OCI-LY7 (cell line): Measurements from ENCODE around the gene NFATC2. TPM values are rescaled to one million over a fixed set of nuclear protein-coding genes. Genes with fewer than 3 reads are reported as not detected.
A peak's percentile ranks its signal among the peaks of the same experiment; 100 is the strongest.

ENCODE experiments used
- BruUV-seq: library from RNA; stranded (reverse); fragments of 400-500 nt; replicated peaks from 2 replicates; lab custom pipeline; 2021; lab: Mats Ljungman, UMichigan
- CTCF ChIA-PET: fragments of 300-600 bp; sonication (Branson Sonifier 250); formaldehyde crosslinking; loops from one replicate; lab custom pipeline; 2022; ENCODE audit warnings: antibody characterized with exemption; ENCODE audit not compliant: unreplicated experiment; lab: Charles Lee
- POLR2A ChIA-PET: fragments of 300-600 bp; sonication (Branson Sonifier 250); formaldehyde crosslinking; loops from one replicate; lab custom pipeline; 2022; ENCODE audit warnings: antibody characterized with exemption; lab: Charles Lee
- DNase-seq: peaks from one replicate; pipeline ENCODE4 v3.0.0-alpha.2; 2015; ENCODE audit warnings: low spot score
- H2AFZ ChIP-seq: fragments of 200-600 bp; sonication (generic), shearing (Covaris generic); 2 replicates; pipeline ENCODE4 v1.6.1; 2014; ENCODE audit warnings: mild to moderate bottlenecking, antibody characterized with exemption, low read length, moderate library complexity
- H3K27ac ChIP-seq: fragments of 200-600 bp; sonication (generic); 2 replicates; pipeline ENCODE4 v1.5.1; 2014; ENCODE audit warnings: mixed run types, low read depth, mild to moderate bottlenecking, moderate library complexity, low read length, inconsistent platforms; ENCODE audit not compliant: poor library complexity, severe bottlenecking
- H3K36me3 ChIP-seq: fragments of 200-600 bp; sonication (generic); 2 replicates; pipeline ENCODE4 v1.6.1; 2014; ENCODE audit warnings: mild to moderate bottlenecking, antibody characterized with exemption, low read length, moderate library complexity, mixed read lengths; ENCODE audit not compliant: insufficient read depth
- H3K4me1 ChIP-seq: fragments of 200-600 bp; sonication (generic); 2 replicates; pipeline ENCODE4 v1.5.1; 2014; ENCODE audit warnings: mild to moderate bottlenecking, low read length; ENCODE audit not compliant: insufficient read depth, poor library complexity, severe bottlenecking
- H3K4me2 ChIP-seq: fragments of 200-600 bp; sonication (generic); 2 replicates; pipeline ENCODE4 v1.6.1; 2014; ENCODE audit warnings: mild to moderate bottlenecking, low read length
- H3K4me3 ChIP-seq: fragments of 200-600 bp; sonication (generic); 2 replicates; pipeline ENCODE4 v1.5.1; 2014; ENCODE audit warnings: mild to moderate bottlenecking, low read depth, low read length; ENCODE audit not compliant: poor library complexity, severe bottlenecking
- H3K79me2 ChIP-seq: fragments of 200-600 bp; sonication (generic); 2 replicates; pipeline ENCODE4 v1.6.1; 2016; ENCODE audit warnings: low read depth, mild to moderate bottlenecking, low read length, moderate library complexity, mixed read lengths; ENCODE audit not compliant: insufficient read depth
- H3K9me2 ChIP-seq: fragments of 200-600 bp; sonication (generic); 2 replicates; pipeline ENCODE4 v1.6.1; 2016; ENCODE audit warnings: mild to moderate bottlenecking, low read length, mixed read lengths; ENCODE audit not compliant: insufficient read depth
- H3K9me3 ChIP-seq: fragments of 200-600 bp; sonication (generic); 2 replicates; pipeline ENCODE4 v1.6.1; 2014; ENCODE audit warnings: mild to moderate bottlenecking, mixed run types, low read length, mixed read lengths
- H4K20me1 ChIP-seq: fragments of 200-600 bp; sonication (generic); 2 replicates; pipeline ENCODE4 v1.6.1; 2014; ENCODE audit warnings: mild to moderate bottlenecking, antibody characterized with exemption, low read length, moderate library complexity, mixed read lengths; ENCODE audit not compliant: insufficient read depth
- CTCF ChIP-seq: fragments of 200-600 bp; sonication (generic); conservative IDR thresholded peaks from 2 replicates; pipeline ENCODE4 v1.5.1; 2014; ENCODE audit warnings: mild to moderate bottlenecking, antibody characterized with exemption, low read length, moderate library complexity, mixed read lengths
- EZH2phosphoT487 ChIP-seq: fragments of 200-600 bp; sonication (generic); IDR thresholded peaks from 2 replicates; pipeline ENCODE4 v1.6.1; 2018; ENCODE audit warnings: low read depth, borderline replicate concordance, mild to moderate bottlenecking, mixed run types, antibody characterized with exemption, low read length, moderate library complexity, mixed read lengths
- intact Hi-C: fragments of 100-400 bp; cut with micrococcal nuclease; formaldehyde crosslinking; loops from one replicate; pipeline ENCODE4 v1.10.0; 2022; ENCODE audit not compliant: unreplicated experiment
- total RNA-seq, 2 experiments: library from RNA; depleted of rRNA in 1 of 2; stranded (reverse); fragments of >200 nt in 1 of 2; shearing (Covaris generic) in 1 of 2; gene quantifications; 2 replicates each; pipeline ENCODE4 v1.2.3, GENCODE V29; 2014 to 2022

Gene NFATC2
- total RNA-seq, 2 experiments from 2014 or later, result 12.5 to 43.8 TPM

GRCh38 chr20:51456511-51457509 is 85.7 kb downstream of the NFATC2 start:
- intact Hi-C loops, result no loop called here
- Histone ChIP-seq H3K4me3 (no peak overlapping the region), H3K79me2 (no peaks in the 10 kb centered on the region; the same call in 1 of the 2 replicates), H3K27ac (peak overlapping the region; percentile 50), H3K4me1 (peaks cover 48% of the 10 kb centered on the region), H3K36me3 (peaks cover 90% of the 10 kb centered on the region), H4K20me1 (no peaks in the 10 kb centered on the region), H3K9me3 (peaks cover 14% of the 10 kb centered on the region; the same call in 1 of the 2 replicates), H3K4me2 (0 out of 2 replicates have a peak overlapping the region, but pooled peaks have one; percentile 5), H3K9me2 (no peaks in the 10 kb centered on the region), H2AFZ (no peak overlapping the region)
- peak; percentile 37 for DNase-seq
- ChIA-PET CTCF (no interaction called here), POLR2A (interaction anchor here (0.5 to 1.6 kb wide), 11 partner anchors 8 to 937 kb away, joined by 3 to 5 read pairs (median 3); no protein-coding TSS in a partner anchor)
- TF ChIP-seq EZH2phosphoT487 (no peak), CTCF (no peak)
- BruUV-seq, result no TSS peak

DNA sequence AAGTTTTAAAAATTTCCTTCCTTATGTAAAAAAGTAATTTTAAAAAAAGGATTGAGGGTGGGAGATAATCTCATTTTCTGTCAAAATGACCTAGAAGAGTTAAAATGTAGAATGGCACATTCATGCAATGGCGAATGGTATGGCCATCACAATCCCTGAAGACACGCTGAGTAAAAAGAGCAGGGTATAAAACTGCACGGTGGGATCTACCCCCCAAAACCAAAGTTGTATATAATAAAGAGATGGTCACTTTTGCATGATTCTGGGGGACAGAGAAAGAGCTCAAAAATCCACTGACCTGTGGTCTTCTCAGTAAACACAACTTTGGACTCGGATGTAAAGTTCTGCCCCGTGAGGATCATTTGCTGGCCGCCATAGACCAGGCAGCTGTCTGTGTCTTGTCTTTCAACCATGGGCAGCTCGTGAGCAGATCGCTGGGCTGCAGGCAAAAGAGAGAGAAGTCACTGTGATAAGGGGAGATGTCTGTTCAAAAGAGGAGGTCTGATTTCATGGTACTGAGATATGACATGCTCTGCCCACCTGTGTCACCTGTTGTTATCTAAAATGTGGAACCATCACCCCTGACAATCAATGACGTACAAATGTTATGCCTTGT is 88.2 kb downstream of the NFATC2 start:
- intact Hi-C loops, result no loop called here
- peaks cover 14% of the 10 kb centered on the region; the same call in 1 of the 2 replicates for H3K9me3 ChIP-seq
- H3K4me2 ChIP-seq, result no peak overlapping the region
- no peak overlapping the region for H3K4me3 ChIP-seq
- no peaks in the 10 kb centered on the region for H3K79me2 ChIP-seq
- no peak for DNase-seq
- peaks cover 25% of the 10 kb centered on the region for H3K4me1 ChIP-seq
- no TSS peak for BruUV-seq
- H3K27ac ChIP-seq, result no peak overlapping the region
- H2AFZ ChIP-seq, result no peak overlapping the region
- no peak for TF ChIP-seq CTCF
- no peaks in the 10 kb centered on the region for H3K9me2 ChIP-seq
- ChIA-PET CTCF (no interaction called here), POLR2A (interaction anchor here (2.1 kb wide), 1 partner anchor 11 kb away, joined by 5 read pairs; no protein-coding TSS in a partner anchor)
- H3K36me3 ChIP-seq, result peaks cover 94% of the 10 kb centered on the region
- no peaks in the 10 kb centered on the region for H4K20me1 ChIP-seq
